Activated CD4-positive, alpha-beta memory T cell treated with anti-CD3 and anti-CD28 coated beads, Interleukin-2, amount 10 ng/mL, durations not matched to agents 7 days and 5 days (primary cell): ENCODE measurements around the gene TBC1D8. TPM values are rescaled to one million over a fixed set of nuclear protein-coding genes. Genes with fewer than 3 reads are reported as not detected.

Experiments used
- CTCF ChIA-PET: fragments of 350-600 bp; sonication (Branson Sonifier 250); formaldehyde crosslinking; loops from one replicate; lab custom pipeline; 2021; ENCODE audit warnings: antibody characterized with exemption, inconsistent platforms; lab: Charles Lee
- POLR2A ChIA-PET: fragments of 350-600 bp; sonication (Branson Sonifier 250); formaldehyde crosslinking; loops from one replicate; lab custom pipeline; 2021; ENCODE audit warnings: antibody characterized with exemption; lab: Charles Lee
- DNase-seq: peaks from one replicate; pipeline ENCODE4 v3.0.0-alpha.2; 2020
- H3K27ac Mint-ChIP-seq: one replicate; pipeline ENCODE4 v1.8.0; 2021; ENCODE audit warnings: mild to moderate bottlenecking, mixed read lengths
- H3K27me3 Mint-ChIP-seq: one replicate; pipeline ENCODE4 v1.8.0; 2021; ENCODE audit warnings: mixed read lengths
- H3K36me3 Mint-ChIP-seq: one replicate; pipeline ENCODE4 v1.8.0; 2021; ENCODE audit warnings: low read depth, mixed read lengths
- H3K4me1 Mint-ChIP-seq: one replicate; pipeline ENCODE4 v1.8.0; 2021; ENCODE audit warnings: mixed read lengths
- H3K4me3 Mint-ChIP-seq: one replicate; pipeline ENCODE4 v1.8.0; 2021; ENCODE audit warnings: mild to moderate bottlenecking, mixed read lengths
- H3K9me3 Mint-ChIP-seq: one replicate; pipeline ENCODE4 v1.8.0; 2021; ENCODE audit warnings: mixed read lengths
- total RNA-seq, 2 experiments: library from RNA; stranded (reverse); gene quantifications; one replicate each; pipeline ENCODE4 v1.2.3, GENCODE V29; 2021

TBC1D8 gene
- total RNA-seq, 2 experiments from 2014 or later = 0.58 to 0.63 TPM

- no peaks in the 10 kb centered on the region for H3K9me3 Mint-ChIP-seq
- POLR2A ChIA-PET = no interaction called here
- no peak overlapping the region for H3K4me3 Mint-ChIP-seq
- CTCF ChIA-PET = no interaction called here
- H3K36me3 Mint-ChIP-seq = no peaks in the 10 kb centered on the region
- no peak for DNase-seq
- H3K27ac Mint-ChIP-seq = no peak overlapping the region
- H3K4me1 Mint-ChIP-seq = no peaks in the 10 kb centered on the region
- H3K27me3 Mint-ChIP-seq = no peaks in the 10 kb centered on the region
Measured at GRCh38 chr2:100972452-100972851, 178.7 kb downstream of the TBC1D8 start.

- H3K4me1 Mint-ChIP-seq = no peaks in the 10 kb centered on the region
- no peaks in the 10 kb centered on the region for H3K9me3 Mint-ChIP-seq
- H3K27ac Mint-ChIP-seq = no peak overlapping the region
- no peak overlapping the region for H3K4me3 Mint-ChIP-seq
- no peaks in the 10 kb centered on the region for H3K36me3 Mint-ChIP-seq
- H3K27me3 Mint-ChIP-seq = no peaks in the 10 kb centered on the region
- ChIA-PET CTCF (no interaction called here), POLR2A (no interaction called here)
- no peak for DNase-seq
Measured at GRCh38 chr2:100971221-100971620, 180.0 kb downstream of the TBC1D8 start.

DNA sequence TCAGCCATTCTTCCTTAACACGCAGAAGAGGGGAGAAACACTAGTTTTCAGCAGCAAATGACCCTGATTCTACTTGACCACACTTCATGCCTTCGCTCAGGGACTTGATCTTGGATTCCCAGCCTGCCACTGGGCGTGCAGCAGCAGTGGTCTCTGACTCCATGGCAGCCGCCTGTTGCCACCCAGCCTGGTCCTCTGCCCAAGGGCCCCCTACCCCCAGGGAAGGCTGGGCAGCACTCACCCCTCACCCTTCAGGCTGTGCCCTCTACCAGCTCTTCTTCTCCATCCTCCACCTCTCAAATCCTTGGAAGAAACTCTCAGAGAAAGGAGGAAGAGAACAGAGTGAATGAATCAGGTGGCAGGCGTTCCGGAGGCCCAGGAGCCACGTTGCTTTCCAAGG is 181.2 kb downstream of the TBC1D8 start:
- Mint-ChIP-seq H3K9me3 (no peaks in the 10 kb centered on the region), H3K4me1 (no peaks in the 10 kb centered on the region), H3K4me3 (no peak overlapping the region), H3K27me3 (no peaks in the 10 kb centered on the region), H3K36me3 (no peaks in the 10 kb centered on the region), H3K27ac (no peak overlapping the region)
- ChIA-PET POLR2A (no interaction called here), CTCF (no interaction called here)
- DNase-seq = no peak

DNA sequence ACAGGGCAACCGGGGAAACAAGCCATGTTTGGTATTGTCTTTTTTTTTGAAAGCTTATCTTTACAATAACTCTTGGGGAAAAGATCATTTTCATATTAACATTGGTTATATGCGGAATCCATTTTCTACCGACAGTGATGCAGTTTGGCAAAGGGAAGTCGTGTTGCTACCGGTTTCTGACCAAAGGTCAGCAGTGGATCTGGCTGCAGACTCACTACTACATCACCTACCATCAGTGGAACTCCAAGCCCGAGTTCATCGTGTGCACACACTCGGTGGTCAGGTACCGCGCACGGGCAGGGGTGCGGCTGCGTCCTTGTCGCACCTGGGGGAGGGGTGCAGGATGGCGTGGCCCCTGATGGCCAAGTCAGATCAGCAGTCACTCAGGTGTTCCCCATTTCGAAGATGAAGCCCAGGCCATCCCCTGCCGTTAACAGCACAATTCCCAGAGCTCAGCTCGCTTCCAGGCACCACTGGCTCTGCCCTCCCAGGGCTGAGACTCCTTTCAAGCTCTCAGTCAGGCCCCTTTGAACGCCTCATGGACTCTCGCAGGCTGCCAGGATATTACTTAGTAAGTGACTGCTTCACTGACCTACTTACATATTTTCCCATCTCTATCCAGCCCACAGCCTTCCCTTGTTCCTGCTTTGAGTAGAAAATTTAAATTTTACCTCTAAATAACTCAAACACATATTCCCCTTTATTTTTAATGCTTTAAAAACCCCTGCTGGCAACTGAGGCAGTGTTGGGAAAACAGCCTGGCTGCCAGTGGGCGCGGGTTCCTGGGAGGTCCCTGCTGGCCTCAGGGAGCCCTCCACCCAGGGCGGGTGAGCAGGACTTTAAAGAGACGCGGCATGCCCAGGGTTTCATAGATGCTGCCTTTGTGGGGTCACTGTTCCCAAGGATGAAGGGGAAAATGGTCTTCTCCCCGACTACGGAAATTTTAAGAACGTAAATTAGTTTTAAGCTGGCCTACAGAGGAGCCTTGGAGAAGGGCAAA is 182.7 kb downstream of the TBC1D8 start:
- DNase-seq = no peak
- ChIA-PET POLR2A (no interaction called here), CTCF (no interaction called here)
- no peaks in the 10 kb centered on the region for H3K9me3 Mint-ChIP-seq
- no peak overlapping the region for H3K4me3 Mint-ChIP-seq
- H3K36me3 Mint-ChIP-seq = no peaks in the 10 kb centered on the region
- no peaks in the 10 kb centered on the region for H3K27me3 Mint-ChIP-seq
- no peaks in the 10 kb centered on the region for H3K4me1 Mint-ChIP-seq
- H3K27ac Mint-ChIP-seq = no peak overlapping the region

DNA sequence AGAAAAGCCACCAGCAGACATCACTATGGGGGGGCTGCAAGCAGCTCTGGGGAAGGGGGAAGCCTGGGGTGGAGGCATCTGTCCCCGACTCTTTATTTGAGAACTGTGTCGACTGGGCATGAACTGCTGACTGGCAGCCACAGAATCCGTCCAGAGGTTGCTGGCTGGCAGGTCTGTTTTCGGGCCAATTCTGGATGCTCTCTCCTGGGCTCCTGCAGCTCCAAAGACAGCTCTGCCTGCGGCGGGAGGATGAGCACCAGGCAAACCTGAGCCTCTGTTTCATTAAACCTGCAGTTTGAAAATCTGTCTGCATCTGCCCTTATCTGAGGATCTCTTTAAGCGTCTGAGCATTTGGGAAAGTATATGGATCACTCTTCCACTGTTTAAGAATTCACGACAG is 183.5 kb downstream of the TBC1D8 start:
- H3K27me3 Mint-ChIP-seq = no peaks in the 10 kb centered on the region
- no peaks in the 10 kb centered on the region for H3K9me3 Mint-ChIP-seq
- H3K36me3 Mint-ChIP-seq = no peaks in the 10 kb centered on the region
- H3K4me3 Mint-ChIP-seq = no peak overlapping the region
- ChIA-PET CTCF (no interaction called here), POLR2A (no interaction called here)
- no peak overlapping the region for H3K27ac Mint-ChIP-seq
- DNase-seq = no peak
- H3K4me1 Mint-ChIP-seq = no peaks in the 10 kb centered on the region

- Mint-ChIP-seq H3K9me3 (no peaks in the 10 kb centered on the region), H3K36me3 (no peaks in the 10 kb centered on the region), H3K27me3 (no peaks in the 10 kb centered on the region), H3K4me3 (no peak overlapping the region), H3K27ac (no peak overlapping the region), H3K4me1 (no peaks in the 10 kb centered on the region)
- DNase-seq = no peak
- ChIA-PET POLR2A (no interaction called here), CTCF (interaction anchor here (1.0 kb wide), 1 partner anchor 355 kb away, joined by 3 read pairs; no protein-coding TSS in a partner anchor)
Measured at GRCh38 chr2:100965596-100965995, 185.6 kb downstream of the TBC1D8 start.

DNA sequence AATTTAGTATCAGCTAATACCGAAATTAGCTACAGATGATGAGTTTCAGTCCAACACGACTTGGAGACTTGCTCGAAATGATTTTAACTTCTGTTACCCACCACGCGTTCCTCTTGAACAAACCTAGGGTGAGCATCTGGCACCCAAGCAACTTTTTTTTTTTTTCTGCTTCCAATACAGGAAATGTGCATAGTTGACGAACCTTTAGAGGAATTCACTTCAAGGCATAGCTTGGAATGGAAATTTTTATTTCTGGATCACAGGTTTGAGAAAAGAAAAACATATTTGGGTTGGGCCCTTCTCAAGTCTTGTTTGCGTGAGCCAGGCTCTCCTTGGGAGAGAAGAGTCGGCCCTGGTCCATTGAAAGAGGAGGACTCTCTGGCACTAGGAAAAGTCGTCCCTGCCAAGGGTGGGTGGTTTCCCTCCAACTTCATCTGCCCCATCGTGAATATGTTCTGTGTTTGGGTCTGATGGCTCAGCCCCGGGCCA is 186.5 kb downstream of the TBC1D8 start:
- no peaks in the 10 kb centered on the region for H3K27me3 Mint-ChIP-seq
- no peak overlapping the region for H3K4me3 Mint-ChIP-seq
- ChIA-PET POLR2A (no interaction called here), CTCF (interaction anchor here (1.0 kb wide), 1 partner anchor 354 kb away, joined by 3 read pairs; no protein-coding TSS in a partner anchor)
- H3K36me3 Mint-ChIP-seq = no peaks in the 10 kb centered on the region
- H3K4me1 Mint-ChIP-seq = no peaks in the 10 kb centered on the region
- no peaks in the 10 kb centered on the region for H3K9me3 Mint-ChIP-seq
- no peak for DNase-seq
- no peak overlapping the region for H3K27ac Mint-ChIP-seq

DNA sequence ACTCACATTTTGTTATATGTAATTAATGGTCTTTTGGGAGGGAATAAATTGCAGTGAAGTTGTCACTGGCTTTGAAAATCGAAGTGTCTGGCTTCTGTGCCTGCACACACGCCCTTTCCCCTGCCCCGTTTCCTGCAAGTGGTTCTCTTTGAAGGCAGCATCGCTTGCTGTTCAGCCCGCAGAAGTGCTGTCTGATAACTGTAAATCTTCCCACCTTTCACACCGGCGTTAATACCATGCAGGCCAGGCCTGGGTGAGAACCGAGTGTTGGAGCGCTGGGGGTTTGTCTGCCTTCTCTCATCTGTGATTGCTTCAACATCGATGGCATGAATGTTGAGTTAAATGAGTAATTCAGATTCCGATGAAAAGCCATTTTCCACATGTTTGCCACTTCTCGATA is 187.0 kb downstream of the TBC1D8 start:
- Mint-ChIP-seq H3K27me3 (no peaks in the 10 kb centered on the region), H3K4me3 (no peak overlapping the region), H3K27ac (no peak overlapping the region), H3K4me1 (no peaks in the 10 kb centered on the region), H3K36me3 (no peaks in the 10 kb centered on the region), H3K9me3 (no peaks in the 10 kb centered on the region)
- ChIA-PET CTCF (no interaction called here), POLR2A (no interaction called here)
- no peak for DNase-seq

DNA sequence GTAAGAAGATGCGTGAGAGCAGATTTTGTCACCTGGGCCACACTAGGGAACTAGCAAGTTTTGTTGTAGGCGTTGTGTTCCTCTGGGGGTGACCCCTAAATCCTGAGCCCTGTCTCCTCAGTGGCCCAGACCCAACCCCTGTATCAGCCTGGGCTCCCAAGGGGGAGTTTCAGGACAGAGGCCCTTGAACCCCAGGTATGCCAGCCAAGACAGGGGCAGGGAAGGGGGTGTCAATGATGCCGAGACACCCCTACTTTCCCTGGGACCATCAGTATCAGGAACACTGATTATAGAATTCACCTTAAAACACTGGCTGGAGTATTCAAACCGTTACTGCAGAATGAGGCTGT is 188.2 kb downstream of the TBC1D8 start:
- no peak for DNase-seq
- Mint-ChIP-seq H3K36me3 (no peaks in the 10 kb centered on the region), H3K4me3 (no peak overlapping the region), H3K27ac (no peak overlapping the region), H3K27me3 (no peaks in the 10 kb centered on the region), H3K9me3 (no peaks in the 10 kb centered on the region), H3K4me1 (no peaks in the 10 kb centered on the region)
- ChIA-PET POLR2A (no interaction called here), CTCF (no interaction called here)

GRCh38 chr2:100962366-100963025 is 188.7 kb downstream of the TBC1D8 start:
- DNase-seq = no peak
- H3K4me1 Mint-ChIP-seq = no peaks in the 10 kb centered on the region
- CTCF ChIA-PET = no interaction called here
- H3K36me3 Mint-ChIP-seq = no peaks in the 10 kb centered on the region
- no peaks in the 10 kb centered on the region for H3K9me3 Mint-ChIP-seq
- no peak overlapping the region for H3K4me3 Mint-ChIP-seq
- H3K27ac Mint-ChIP-seq = no peak overlapping the region
- POLR2A ChIA-PET = no interaction called here
- no peaks in the 10 kb centered on the region for H3K27me3 Mint-ChIP-seq

DNA sequence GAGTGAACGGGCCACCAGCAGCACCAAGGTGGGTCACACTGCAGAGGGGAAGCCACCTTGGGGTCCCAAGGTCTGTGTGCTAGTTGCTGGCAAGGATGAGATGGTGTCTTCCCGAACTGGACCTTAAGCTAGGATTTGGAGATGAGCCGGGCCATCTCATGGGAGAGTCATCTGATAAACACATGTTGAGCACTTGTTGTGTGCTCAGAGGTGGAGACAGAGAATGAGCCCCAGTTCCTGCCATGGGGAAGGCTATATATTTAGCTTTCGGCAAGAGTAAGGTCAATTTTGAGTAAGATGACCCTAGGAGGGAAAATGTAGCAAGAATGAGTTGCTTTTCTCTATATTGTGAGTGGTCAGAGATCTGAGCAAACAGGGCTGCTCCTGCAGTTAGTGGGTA is 190.5 kb downstream of the TBC1D8 start:
- H3K36me3 Mint-ChIP-seq = no peaks in the 10 kb centered on the region
- no peak overlapping the region for H3K27ac Mint-ChIP-seq
- H3K4me1 Mint-ChIP-seq = no peaks in the 10 kb centered on the region
- POLR2A ChIA-PET = no interaction called here
- no peak for DNase-seq
- H3K9me3 Mint-ChIP-seq = no peaks in the 10 kb centered on the region
- CTCF ChIA-PET = no interaction called here
- H3K4me3 Mint-ChIP-seq = no peak overlapping the region
- no peaks in the 10 kb centered on the region for H3K27me3 Mint-ChIP-seq

- no peak overlapping the region for H3K4me3 Mint-ChIP-seq
- ChIA-PET POLR2A (interaction anchor here (1.0 kb wide), 1 partner anchor 43 kb away, joined by 3 read pairs; the partner anchor contains the start of gene RPL31), CTCF (no interaction called here)
- DNase-seq = no peak
- no peaks in the 10 kb centered on the region for H3K9me3 Mint-ChIP-seq
- H3K27ac Mint-ChIP-seq = no peak overlapping the region
- no peaks in the 10 kb centered on the region for H3K36me3 Mint-ChIP-seq
- no peaks in the 10 kb centered on the region for H3K4me1 Mint-ChIP-seq
- no peaks in the 10 kb centered on the region for H3K27me3 Mint-ChIP-seq
Measured at GRCh38 chr2:100959225-100959880, 191.8 kb downstream of the TBC1D8 start.
